HG02973 (cell line): ENCODE results near the gene C6orf141.

Source experiments
- ATAC-seq: cut with Tn5 transposase; IDR thresholded peaks from one replicate; pipeline ENCODE4 v1.9.1; 2021; ENCODE audit warnings: moderate library complexity; ENCODE audit not compliant: unreplicated experiment

Gene C6orf141

GRCh38 chr6:49535795-49536194, 14.7 kb upstream of the C6orf141 start:
- no peak for ATAC-seq

- no peak for ATAC-seq
Observed at GRCh38 chr6:49539102-49539501, 11.4 kb upstream of the C6orf141 start.

- no peak for ATAC-seq
Observed at GRCh38 chr6:49540614-49541013, 9.9 kb upstream of the C6orf141 start.

- ATAC-seq: no peak
Observed at GRCh38 chr6:49541210-49541724, 9.2 kb upstream of the C6orf141 start.

GRCh38 chr6:49541936-49542335, 8.5 kb upstream of the C6orf141 start:
- ATAC-seq: no peak

GRCh38 chr6:49543087-49543858, 7.2 kb upstream of the C6orf141 start:
- ATAC-seq: no peak

GRCh38 chr6:49546331-49546730, 4.1 kb upstream of the C6orf141 start:
- ATAC-seq: no peak

GRCh38 chr6:49548613-49549304, 1.7 kb upstream of the C6orf141 start:
- ATAC-seq: no peak

GRCh38 chr6:49549691-49550491, 577 bp upstream of the C6orf141 start:
- no peak for ATAC-seq

GRCh38 chr6:49551078-49551865, 804 bp downstream of the C6orf141 start:
- peak; percentile 39 for ATAC-seq

GRCh38 chr6:49551866-49552129, 1.3 kb downstream of the C6orf141 start:
- ATAC-seq: peak; percentile 43

- ATAC-seq: no peak
Observed at GRCh38 chr6:49552596-49552995, 2.1 kb downstream of the C6orf141 start.

- ATAC-seq: no peak
Observed at GRCh38 chr6:49553384-49553783, 2.9 kb downstream of the C6orf141 start.

- ATAC-seq: no peak
Observed at GRCh38 chr6:49555951-49556350, 5.5 kb downstream of the C6orf141 start.

- no peak for ATAC-seq
Observed at GRCh38 chr6:49556429-49556837, 6.0 kb downstream of the C6orf141 start.

- ATAC-seq: no peak
Observed at GRCh38 chr6:49557177-49557576, 6.7 kb downstream of the C6orf141 start.

- no peak for ATAC-seq
Observed at GRCh38 chr6:49558238-49558637, 7.8 kb downstream of the C6orf141 start.

- no peak for ATAC-seq
Observed at GRCh38 chr6:49563006-49563886, 12.8 kb downstream of the C6orf141 start.

GRCh38 chr6:49564552-49564951, 14.1 kb downstream of the C6orf141 start:
- ATAC-seq: no peak

GRCh38 chr6:49565261-49565660, 14.8 kb downstream of the C6orf141 start:
- ATAC-seq: no peak
